ENCODE measurements around the gene GTPBP4. TPM values are rescaled to one million over a fixed set of nuclear protein-coding genes. Genes with fewer than 3 reads are reported as not detected.

Gene GTPBP4
- total and polyA plus RNA-seq, 4 experiments from 2014 or later, result 22.7 to 47.0 (median 35.7) TPM

DNA sequence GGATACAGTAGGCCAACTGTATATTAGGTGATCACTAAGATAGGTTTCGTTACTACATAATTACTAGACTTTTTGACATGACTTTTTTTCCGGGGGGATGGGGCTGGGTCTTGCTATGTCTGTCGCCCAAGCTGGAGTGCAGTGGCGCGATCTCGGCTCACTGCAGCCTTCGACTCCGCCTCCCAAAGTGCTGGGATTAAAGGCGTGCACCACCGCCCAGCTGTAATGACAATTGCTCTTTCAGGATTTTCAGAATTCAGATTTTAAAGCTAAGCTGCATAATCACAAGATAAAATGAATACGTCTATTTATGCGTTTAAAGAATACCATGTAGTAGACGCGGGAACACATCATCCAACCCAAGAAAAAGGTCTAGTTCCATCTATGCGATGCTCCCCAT is 59.7 kb downstream of the GTPBP4 start:
- no peak for DNase-seq
- peak overlapping the region; percentile 96 for H3K27ac ChIP-seq (ENCODE audit: low read depth, low read length)
- Mint-ChIP-seq H3K4me3 (peak overlapping the region; percentile 92 to 98 (median 95)), H3K36me3 (peaks cover 7 to 44% of the 10 kb centered on the region in 2 donors), H3K27me3 (no peaks in the 10 kb centered on the region), H3K9me3 (peaks cover 0 to 7% (median 0%) of the 10 kb centered on the region in 8 donors), H3K4me1 (peaks cover 50 to 90% (median 63%) of the 10 kb centered on the region in 4 donors), H3K27ac (peak overlapping the region; percentile 98 to 99 (median 99))
- POLR2A ChIA-PET (ENCODE audit: partially characterized antibody), result interaction anchor here (0.9 to 4.2 kb wide), 7 partner anchors 9 to 120 kb away, joined by 3 to 33 read pairs (median 17); partner anchors contain the start of genes GTPBP4, LARP4B and WDR37
- peak overlapping the region; percentile 64 to 79 for H3K4me3 ChIP-seq (ENCODE audit: low read length in 2 of 2)
- CTCF ChIA-PET (ENCODE audit: partially characterized antibody), result interaction anchor here (1.1 kb wide), 1 partner anchor 60 kb away, joined by 3 read pairs; the partner anchor contains the start of gene GTPBP4
- peaks cover 69% of the 10 kb centered on the region for H3K4me1 ChIP-seq (ENCODE audit: insufficient read depth, low read length)
- no peaks in the 10 kb centered on the region for H3K9me3 ChIP-seq (ENCODE audit: control insufficient read depth in 1 of 2, low read length in 2 of 2)
- no peaks in the 10 kb centered on the region for H3K27me3 ChIP-seq (ENCODE audit: insufficient read depth, low read length)
- H3K36me3 ChIP-seq (ENCODE audit: insufficient read depth, low read length), result peaks cover 3% of the 10 kb centered on the region
- intact Hi-C loops (cut with micrococcal nuclease), result loop anchor here (1.0 to 10.0 kb wide), 3 partner anchors 8 to 1997 kb away; partner anchors contain the start of gene WDR37

- Histone ChIP-seq H3K9me3 (ENCODE audit: control insufficient read depth in 1 of 2, low read length in 2 of 2) (no peaks in the 10 kb centered on the region), H3K27me3 (ENCODE audit: insufficient read depth, low read length) (no peaks in the 10 kb centered on the region), H3K36me3 (ENCODE audit: insufficient read depth, low read length) (peaks cover 7% of the 10 kb centered on the region), H3K4me1 (ENCODE audit: insufficient read depth, low read length) (peaks cover 69% of the 10 kb centered on the region), H3K27ac (ENCODE audit: low read depth, low read length) (peak overlapping the region; percentile 96), H3K4me3 (ENCODE audit: low read length in 2 of 2) (peak overlapping the region; percentile 64 to 79)
- Mint-ChIP-seq H3K27ac (peak overlapping the region; percentile 98 to 99 (median 99)), H3K27me3 (no peaks in the 10 kb centered on the region), H3K36me3 (peaks cover 3 to 42% of the 10 kb centered on the region in 2 donors), H3K9me3 (peaks cover 0 to 7% (median 0%) of the 10 kb centered on the region in 8 donors), H3K4me3 (peak overlapping the region; percentile 92 to 98 (median 95)), H3K4me1 (peaks cover 48 to 90% (median 61%) of the 10 kb centered on the region in 4 donors)
- DNase-seq, result peak in 4 of 5 donors; percentile 73 to 87 (median 80)
- CTCF ChIA-PET (ENCODE audit: partially characterized antibody), result interaction anchor here (0.7 to 1.1 kb wide), 2 partner anchors 13 to 60 kb away, joined by 3 to 4 read pairs; partner anchors contain the start of gene GTPBP4
- intact Hi-C loops (cut with micrococcal nuclease), result loop anchor here (1.0 to 10.0 kb wide), 3 partner anchors 8 to 1996 kb away; partner anchors contain the start of gene WDR37
- POLR2A ChIA-PET (ENCODE audit: partially characterized antibody), result interaction anchor here (0.6 to 4.2 kb wide), 14 partner anchors 9 to 120 kb away, joined by 3 to 33 read pairs (median 4); partner anchors contain the start of genes GTPBP4, LARP4B and WDR37
Observed at GRCh38 chr10:1048349-1048731, 60.1 kb downstream of the GTPBP4 start.

GRCh38 chr10:1048732-1049424 is 60.6 kb downstream of the GTPBP4 start, which contains the start of gene IDI1:
TSS of gene IDI1 (minus strand) at chr10:1049119. CDS start at chr10:1049003, 116 bp downstream.
- ChIA-PET POLR2A (ENCODE audit: partially characterized antibody) (interaction anchor here (0.6 to 4.2 kb wide), 20 partner anchors 8 to 121 kb away, joined by 3 to 33 read pairs (median 4); partner anchors contain the start of genes GTPBP4, LARP4B and WDR37), CTCF (ENCODE audit: partially characterized antibody) (interaction anchor here (0.7 to 1.5 kb wide), 3 partner anchors 13 to 61 kb away, joined by 3 to 5 read pairs (median 4); partner anchors contain the start of gene GTPBP4)
- Histone ChIP-seq H3K36me3 (ENCODE audit: insufficient read depth, low read length) (peaks cover 12% of the 10 kb centered on the region), H3K4me3 (ENCODE audit: low read length in 2 of 2) (peak within 1 kb of the TSS; percentile 66 to 79), H3K27ac (ENCODE audit: low read depth, low read length) (peak within 1 kb of the TSS; percentile 96), H3K4me1 (ENCODE audit: insufficient read depth, low read length) (peaks cover 70% of the 10 kb centered on the region), H3K27me3 (ENCODE audit: insufficient read depth, low read length) (no peaks in the 10 kb centered on the region), H3K9me3 (ENCODE audit: control insufficient read depth in 1 of 2, low read length in 2 of 2) (no peaks in the 10 kb centered on the region)
- DNase-seq, result peak; percentile 97 to 99 (median 98)
- H3K4me3 Mint-ChIP-seq, result peak within 1 kb of the TSS; percentile 92 to 98 (median 95)
- H3K36me3 Mint-ChIP-seq, result peaks cover 0 to 43% of the 10 kb centered on the region in 2 donors
- intact Hi-C loops (cut with micrococcal nuclease), result loop anchor here (1.0 to 10.0 kb wide), 5 partner anchors 7 to 1996 kb away; partner anchors contain the start of genes GTPBP4, LARP4B and WDR37
- H3K9me3 Mint-ChIP-seq, result peaks cover 0 to 7% (median 0%) of the 10 kb centered on the region in 8 donors
- peak within 1 kb of the TSS; percentile 98 to 99 (median 99) for H3K27ac Mint-ChIP-seq
- peaks cover 46 to 90% (median 61%) of the 10 kb centered on the region in 4 donors for H3K4me1 Mint-ChIP-seq
- no peaks in the 10 kb centered on the region for H3K27me3 Mint-ChIP-seq

DNA sequence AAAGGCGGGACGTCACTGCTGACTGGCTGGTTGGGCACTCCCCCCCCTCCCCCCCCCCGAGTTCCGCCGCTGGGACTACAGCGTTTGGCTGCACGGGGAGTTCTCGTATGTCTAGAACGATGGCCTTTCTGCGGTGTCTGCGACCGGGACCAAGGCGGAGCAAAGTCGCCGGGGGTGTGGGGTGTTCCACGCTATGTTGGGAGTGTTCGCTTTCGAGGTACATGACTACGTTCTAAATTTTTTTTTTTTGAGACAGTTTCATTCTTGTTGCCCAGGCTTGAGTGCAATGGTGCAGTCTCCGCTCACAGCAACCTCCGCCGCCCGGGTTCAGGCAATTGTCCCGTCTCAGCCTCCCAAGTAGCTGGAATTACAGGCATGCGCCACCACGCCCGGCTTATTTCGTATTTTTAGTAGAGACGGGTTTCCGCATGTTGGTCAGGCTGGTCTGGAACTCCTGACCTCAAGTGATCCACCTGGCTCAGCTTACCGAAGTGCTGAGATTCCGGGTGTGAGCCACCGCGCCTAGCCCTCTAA is 61.3 kb downstream of the GTPBP4 start:
- Mint-ChIP-seq H3K4me1 (peaks cover 46 to 90% (median 61%) of the 10 kb centered on the region in 4 donors), H3K27me3 (no peaks in the 10 kb centered on the region), H3K36me3 (peaks cover 0 to 46% of the 10 kb centered on the region in 2 donors), H3K27ac (peak overlapping the region; percentile 98 to 99 (median 99)), H3K9me3 (peaks cover 0 to 7% (median 0%) of the 10 kb centered on the region in 8 donors), H3K4me3 (peak overlapping the region; percentile 92 to 98 (median 95))
- Histone ChIP-seq H3K4me1 (ENCODE audit: insufficient read depth, low read length) (peaks cover 70% of the 10 kb centered on the region), H3K4me3 (ENCODE audit: low read length in 2 of 2) (peak overlapping the region; percentile 66 to 79), H3K27ac (ENCODE audit: low read depth, low read length) (peak overlapping the region; percentile 96), H3K9me3 (ENCODE audit: control insufficient read depth in 1 of 2, low read length in 2 of 2) (no peaks in the 10 kb centered on the region), H3K36me3 (ENCODE audit: insufficient read depth, low read length) (peaks cover 18% of the 10 kb centered on the region), H3K27me3 (ENCODE audit: insufficient read depth, low read length) (no peaks in the 10 kb centered on the region)
- CTCF ChIA-PET (ENCODE audit: partially characterized antibody), result interaction anchor here (1.0 to 1.5 kb wide), 3 partner anchors 14 to 62 kb away, joined by 3 to 6 read pairs (median 5); no protein-coding TSS in a partner anchor
- POLR2A ChIA-PET (ENCODE audit: partially characterized antibody), result interaction anchor here (0.9 to 4.2 kb wide), 18 partner anchors 8 to 121 kb away, joined by 3 to 33 read pairs (median 4); partner anchors contain the start of genes GTPBP4, LARP4B and WDR37
- intact Hi-C loops (cut with micrococcal nuclease), result loop anchor here (1.0 to 10.0 kb wide), 4 partner anchors 13 to 1995 kb away; partner anchors contain the start of genes GTPBP4 and LARP4B
- no peak for DNase-seq

DNA sequence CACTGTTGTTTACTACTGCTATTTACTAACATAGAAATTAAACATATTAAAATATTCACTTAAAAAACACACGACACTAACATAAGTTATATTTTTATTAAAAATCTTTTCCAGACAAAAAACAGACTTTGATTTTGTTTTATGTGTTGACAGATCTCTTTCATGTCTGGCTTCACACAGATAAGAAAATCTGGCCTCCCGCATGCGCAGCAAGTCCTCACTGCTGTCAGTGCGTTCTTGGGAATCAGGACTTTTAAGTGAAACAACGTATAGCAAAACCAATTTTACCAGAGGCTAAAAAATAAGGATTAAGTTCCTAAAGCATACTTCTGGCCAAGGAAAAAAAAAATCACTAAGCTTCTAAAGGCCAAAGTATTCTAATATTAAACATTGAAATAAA is 61.9 kb downstream of the GTPBP4 start:
- ChIA-PET CTCF (ENCODE audit: partially characterized antibody) (interaction anchor here (1.0 to 1.5 kb wide), 3 partner anchors 13 to 61 kb away, joined by 3 to 6 read pairs (median 5); no protein-coding TSS in a partner anchor), POLR2A (ENCODE audit: partially characterized antibody) (interaction anchor here (0.9 to 4.2 kb wide), 9 partner anchors 7 to 122 kb away, joined by 3 to 33 read pairs (median 5); partner anchors contain the start of genes GTPBP4, LARP4B and WDR37)
- Mint-ChIP-seq H3K4me1 (peaks cover 46 to 90% (median 61%) of the 10 kb centered on the region in 4 donors), H3K36me3 (peaks cover 0 to 49% of the 10 kb centered on the region in 2 donors), H3K27ac (peak overlapping the region; percentile 98 to 99 (median 99)), H3K27me3 (no peaks in the 10 kb centered on the region), H3K4me3 (peak overlapping the region; percentile 92 to 98 (median 95)), H3K9me3 (peaks cover 0 to 7% (median 0%) of the 10 kb centered on the region in 8 donors)
- peaks cover 18% of the 10 kb centered on the region for H3K36me3 ChIP-seq (ENCODE audit: insufficient read depth, low read length)
- peak overlapping the region; percentile 96 for H3K27ac ChIP-seq (ENCODE audit: low read depth, low read length)
- H3K9me3 ChIP-seq (ENCODE audit: control insufficient read depth in 1 of 2, low read length in 2 of 2), result no peaks in the 10 kb centered on the region
- H3K4me1 ChIP-seq (ENCODE audit: insufficient read depth, low read length), result peaks cover 70% of the 10 kb centered on the region
- peak in 3 of 5 donors; percentile 26 to 51 (median 26) for DNase-seq
- peak overlapping the region; percentile 66 to 79 for H3K4me3 ChIP-seq (ENCODE audit: low read length in 2 of 2)
- intact Hi-C loops (cut with micrococcal nuclease), result no loop called here
- H3K27me3 ChIP-seq (ENCODE audit: insufficient read depth, low read length), result no peaks in the 10 kb centered on the region

DNA sequence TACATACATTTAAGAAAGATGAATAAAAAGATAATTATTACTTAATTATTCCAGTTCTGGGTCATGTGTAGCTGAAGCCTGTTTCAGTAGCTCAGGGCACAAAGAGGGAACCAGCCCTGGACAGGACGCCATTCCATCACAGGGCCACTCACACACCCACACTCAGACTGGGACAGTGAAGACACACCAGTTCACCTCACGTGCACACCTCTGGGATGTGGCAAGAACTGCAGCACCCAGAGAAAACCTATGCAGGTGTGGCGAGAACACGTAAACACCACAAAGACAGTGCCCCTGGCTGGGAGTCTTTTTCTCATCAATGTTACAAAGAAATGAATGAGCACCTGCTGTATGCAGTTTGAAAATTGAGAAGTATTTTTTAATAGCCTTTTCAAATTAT is 62.3 kb downstream of the GTPBP4 start:
- peak overlapping the region in 1 of 2 donors; percentile 6 for H3K4me3 ChIP-seq (ENCODE audit: low read length in 2 of 2)

More for the DNA sequence above, 62.3 kb downstream of the GTPBP4 start:
- Mint-ChIP-seq H3K36me3 (peaks cover 0 to 49% of the 10 kb centered on the region in 2 donors), H3K27me3 (no peaks in the 10 kb centered on the region), H3K4me3 (peak overlapping the region; percentile 67 to 98 (median 95)), H3K9me3 (peaks cover 0 to 7% (median 0%) of the 10 kb centered on the region in 8 donors), H3K27ac (peak overlapping the region; percentile 89 to 99 (median 99)), H3K4me1 (peaks cover 45 to 90% (median 61%) of the 10 kb centered on the region in 4 donors)
- DNase-seq, result peak; percentile 45 to 78 (median 61)
- intact Hi-C loops (cut with micrococcal nuclease), result no loop called here
- no peaks in the 10 kb centered on the region for H3K27me3 ChIP-seq (ENCODE audit: insufficient read depth, low read length)
- ChIA-PET CTCF (ENCODE audit: partially characterized antibody) (interaction anchor here (1.0 to 1.5 kb wide), 3 partner anchors 13 to 61 kb away, joined by 3 to 6 read pairs (median 5); no protein-coding TSS in a partner anchor), POLR2A (ENCODE audit: partially characterized antibody) (interaction anchor here (0.9 to 4.2 kb wide), 6 partner anchors 9 to 123 kb away, joined by 3 to 33 read pairs (median 5); partner anchors contain the start of genes GTPBP4 and LARP4B)
- H3K4me1 ChIP-seq (ENCODE audit: insufficient read depth, low read length), result peaks cover 70% of the 10 kb centered on the region
- peak overlapping the region; percentile 96 for H3K27ac ChIP-seq (ENCODE audit: low read depth, low read length)
- no peaks in the 10 kb centered on the region for H3K9me3 ChIP-seq (ENCODE audit: control insufficient read depth in 1 of 2, low read length in 2 of 2)
- H3K36me3 ChIP-seq (ENCODE audit: insufficient read depth, low read length), result peaks cover 18% of the 10 kb centered on the region

All from CD4-positive, alpha-beta memory T cell (primary cell).